Measurements from ENCODE around the gene PRPF8.
"Not testable (repeated sequence)": the region's sequence is repeated elsewhere in the genome, so short reads cannot be mapped to it uniquely, and the experiment has no call there.

DNA sequence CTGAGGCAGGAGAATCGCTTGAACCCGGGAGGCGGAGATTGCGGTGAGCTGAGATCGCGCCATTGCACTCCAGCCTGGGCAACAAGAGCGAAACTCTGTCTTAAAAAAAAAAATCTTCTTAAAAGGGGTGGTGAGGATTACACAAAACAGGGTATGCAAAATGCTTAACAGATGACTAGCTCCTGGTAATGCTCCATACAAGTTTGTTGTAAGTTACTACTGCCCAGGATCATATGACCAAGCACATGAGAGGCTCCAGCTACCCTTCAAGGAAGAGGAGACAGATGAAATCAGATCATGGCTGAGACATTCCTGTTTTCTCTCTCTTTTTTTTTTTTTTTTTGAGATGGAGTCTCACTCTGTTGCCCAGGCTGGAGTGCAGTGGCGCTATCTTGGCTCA, 37.4 kb upstream of the PRPF8 start:
- TF ChIP-seq, protein P1, sequence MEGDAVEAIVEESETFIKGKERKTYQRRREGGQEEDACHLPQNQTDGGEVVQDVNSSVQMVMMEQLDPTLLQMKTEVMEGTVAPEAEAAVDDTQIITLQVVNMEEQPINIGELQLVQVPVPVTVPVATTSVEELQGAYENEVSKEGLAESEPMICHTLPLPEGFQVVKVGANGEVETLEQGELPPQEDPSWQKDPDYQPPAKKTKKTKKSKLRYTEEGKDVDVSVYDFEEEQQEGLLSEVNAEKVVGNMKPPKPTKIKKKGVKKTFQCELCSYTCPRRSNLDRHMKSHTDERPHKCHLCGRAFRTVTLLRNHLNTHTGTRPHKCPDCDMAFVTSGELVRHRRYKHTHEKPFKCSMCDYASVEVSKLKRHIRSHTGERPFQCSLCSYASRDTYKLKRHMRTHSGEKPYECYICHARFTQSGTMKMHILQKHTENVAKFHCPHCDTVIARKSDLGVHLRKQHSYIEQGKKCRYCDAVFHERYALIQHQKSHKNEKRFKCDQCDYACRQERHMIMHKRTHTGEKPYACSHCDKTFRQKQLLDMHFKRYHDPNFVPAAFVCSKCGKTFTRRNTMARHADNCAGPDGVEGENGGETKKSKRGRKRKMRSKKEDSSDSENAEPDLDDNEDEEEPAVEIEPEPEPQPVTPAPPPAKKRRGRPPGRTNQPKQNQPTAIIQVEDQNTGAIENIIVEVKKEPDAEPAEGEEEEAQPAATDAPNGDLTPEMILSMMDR (IDR thresholded peaks at IDR 0.05; ENCODE audit: low read length) = not testable (repeated sequence)
- not testable (repeated sequence) for TF ChIP-seq EZH2phosphoT487 (IDR thresholded peaks at IDR 0.05; ENCODE audit: low read length)

Data from MM.1S (cell line).